ENCODE measurements around the gene AKAP6.
A peak's percentile ranks its signal among the peaks of the same experiment; 100 is the strongest.

AKAP6 gene

GRCh38 chr14:32430326-32430725, 101.2 kb downstream of the AKAP6 start:
- TF ChIP-seq, protein P1, sequence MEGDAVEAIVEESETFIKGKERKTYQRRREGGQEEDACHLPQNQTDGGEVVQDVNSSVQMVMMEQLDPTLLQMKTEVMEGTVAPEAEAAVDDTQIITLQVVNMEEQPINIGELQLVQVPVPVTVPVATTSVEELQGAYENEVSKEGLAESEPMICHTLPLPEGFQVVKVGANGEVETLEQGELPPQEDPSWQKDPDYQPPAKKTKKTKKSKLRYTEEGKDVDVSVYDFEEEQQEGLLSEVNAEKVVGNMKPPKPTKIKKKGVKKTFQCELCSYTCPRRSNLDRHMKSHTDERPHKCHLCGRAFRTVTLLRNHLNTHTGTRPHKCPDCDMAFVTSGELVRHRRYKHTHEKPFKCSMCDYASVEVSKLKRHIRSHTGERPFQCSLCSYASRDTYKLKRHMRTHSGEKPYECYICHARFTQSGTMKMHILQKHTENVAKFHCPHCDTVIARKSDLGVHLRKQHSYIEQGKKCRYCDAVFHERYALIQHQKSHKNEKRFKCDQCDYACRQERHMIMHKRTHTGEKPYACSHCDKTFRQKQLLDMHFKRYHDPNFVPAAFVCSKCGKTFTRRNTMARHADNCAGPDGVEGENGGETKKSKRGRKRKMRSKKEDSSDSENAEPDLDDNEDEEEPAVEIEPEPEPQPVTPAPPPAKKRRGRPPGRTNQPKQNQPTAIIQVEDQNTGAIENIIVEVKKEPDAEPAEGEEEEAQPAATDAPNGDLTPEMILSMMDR (IDR thresholded peaks at IDR 0.05; ENCODE audit: insufficient read depth, low read depth, low read length, missing control alignments), result no peak
- no peak overlapping the region for H3K4me3 ChIP-seq (ENCODE audit: low read depth, low read length)
- peak; percentile 38 for DNase-seq (ENCODE audit: low read depth)

DNA sequence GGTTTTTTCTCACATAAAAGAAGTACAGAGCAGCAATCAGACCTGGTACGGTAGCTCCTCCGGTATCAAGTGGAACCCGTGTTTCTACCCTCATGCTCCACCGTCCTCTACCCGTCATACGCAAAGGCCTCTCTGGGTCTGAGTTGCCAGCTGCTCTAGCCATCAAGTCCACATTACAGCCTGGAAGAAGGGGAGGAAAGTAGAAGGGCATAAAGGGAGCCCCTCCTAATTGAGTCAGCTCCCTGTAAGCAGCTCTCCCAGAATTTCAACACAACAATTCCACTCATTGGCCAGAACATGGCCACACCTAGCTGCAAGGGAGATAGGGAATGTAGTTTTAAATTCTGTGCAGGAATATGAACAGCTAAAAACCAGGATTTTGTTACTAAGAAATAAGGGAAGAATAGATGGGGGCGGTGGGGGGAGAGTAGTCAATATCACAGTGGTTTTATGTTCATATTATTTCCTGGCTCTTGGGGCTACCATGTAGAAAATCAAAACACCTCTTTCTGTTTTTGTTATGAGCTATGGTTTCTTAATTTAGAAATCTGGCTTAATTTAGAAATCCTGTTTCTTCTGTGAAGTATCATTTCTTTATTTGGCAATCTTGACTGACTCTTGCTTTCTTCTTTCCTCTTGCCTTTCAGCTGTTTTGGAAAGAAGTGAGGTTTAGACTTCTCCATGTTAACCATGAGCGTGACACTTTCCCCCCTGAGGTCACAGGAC, 103.9 kb downstream of the AKAP6 start:
- peak overlapping the region; percentile 41 for H3K4me3 ChIP-seq (ENCODE audit: low read depth, low read length)
- DNase-seq (ENCODE audit: low read depth), result peak; percentile 25
- TF ChIP-seq, protein P1 (IDR thresholded peaks at IDR 0.05; ENCODE audit: insufficient read depth, low read depth, low read length, missing control alignments), result no peak

DNA sequence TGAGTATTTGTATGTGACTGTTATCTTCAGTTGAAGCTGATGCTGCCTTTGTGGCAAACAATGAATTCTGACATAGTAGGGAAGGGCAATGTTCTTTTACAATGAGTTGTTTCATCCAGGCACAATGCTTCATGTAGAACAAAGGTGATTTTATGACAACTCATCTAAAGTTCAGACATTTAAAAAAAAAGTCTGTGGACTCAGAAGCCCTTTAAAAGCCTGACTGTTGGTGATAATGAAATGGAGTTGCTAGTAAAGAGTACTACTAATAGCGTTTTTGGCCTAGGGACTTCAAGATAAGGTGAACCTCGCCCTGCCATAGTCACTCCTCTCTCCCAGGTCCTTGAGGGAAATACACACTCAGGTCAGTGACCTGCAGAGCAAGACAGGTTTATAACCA, 105.1 kb downstream of the AKAP6 start:
- no peak for DNase-seq (ENCODE audit: low read depth)
- TF ChIP-seq, protein P1 (IDR thresholded peaks at IDR 0.05; ENCODE audit: insufficient read depth, low read depth, low read length, missing control alignments), result no peak
- H3K4me3 ChIP-seq (ENCODE audit: low read depth, low read length), result peak overlapping the region; percentile 41

DNA sequence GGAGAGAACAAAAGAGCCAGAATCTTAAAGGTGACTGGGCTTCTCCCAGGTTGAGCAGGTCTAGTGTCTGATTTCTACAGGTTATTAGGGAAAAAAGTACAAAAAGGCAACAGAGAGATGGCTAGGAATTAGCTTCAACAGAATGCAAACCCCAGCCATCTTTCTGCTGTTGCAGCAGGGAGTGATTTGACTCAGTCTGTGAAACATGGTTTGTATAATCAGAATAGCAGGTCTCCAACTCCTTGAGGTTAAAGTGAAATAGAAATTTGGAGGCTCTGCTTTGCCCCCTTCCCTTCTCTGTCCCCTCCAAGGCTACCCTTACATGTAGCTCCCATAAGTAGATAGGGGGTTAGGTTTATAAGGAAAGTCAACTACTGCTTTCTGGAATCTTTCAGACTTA, 105.8 kb downstream of the AKAP6 start:
- TF ChIP-seq, protein P1 (IDR thresholded peaks at IDR 0.05; ENCODE audit: insufficient read depth, low read depth, low read length, missing control alignments), result no peak
- DNase-seq (ENCODE audit: low read depth), result peak; percentile 46
- H3K4me3 ChIP-seq (ENCODE audit: low read depth, low read length), result peak overlapping the region; percentile 41

DNA sequence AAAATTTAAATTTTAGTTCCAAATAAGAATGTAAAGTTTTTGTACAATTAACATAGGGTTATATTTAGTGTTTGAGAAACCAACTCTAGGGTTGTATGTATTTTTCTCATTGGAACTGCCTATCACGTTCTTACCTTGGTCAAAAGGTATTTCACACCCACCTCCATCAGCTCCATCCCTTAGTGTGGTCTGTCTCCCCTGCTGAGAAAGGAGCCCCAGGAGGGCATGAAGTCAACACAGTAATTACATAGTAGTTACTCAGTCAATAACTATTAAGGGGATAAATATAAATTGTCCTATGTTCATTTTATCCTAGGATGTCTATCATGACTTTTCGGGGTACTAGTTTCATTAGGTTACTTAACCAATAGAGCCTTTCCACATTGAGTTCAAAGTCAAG, 106.3 kb downstream of the AKAP6 start:
- H3K4me3 ChIP-seq (ENCODE audit: low read depth, low read length), result no peak overlapping the region
- no peak for DNase-seq (ENCODE audit: low read depth)
- TF ChIP-seq, protein P1 (IDR thresholded peaks at IDR 0.05; ENCODE audit: insufficient read depth, low read depth, low read length, missing control alignments), result no peak

DNA sequence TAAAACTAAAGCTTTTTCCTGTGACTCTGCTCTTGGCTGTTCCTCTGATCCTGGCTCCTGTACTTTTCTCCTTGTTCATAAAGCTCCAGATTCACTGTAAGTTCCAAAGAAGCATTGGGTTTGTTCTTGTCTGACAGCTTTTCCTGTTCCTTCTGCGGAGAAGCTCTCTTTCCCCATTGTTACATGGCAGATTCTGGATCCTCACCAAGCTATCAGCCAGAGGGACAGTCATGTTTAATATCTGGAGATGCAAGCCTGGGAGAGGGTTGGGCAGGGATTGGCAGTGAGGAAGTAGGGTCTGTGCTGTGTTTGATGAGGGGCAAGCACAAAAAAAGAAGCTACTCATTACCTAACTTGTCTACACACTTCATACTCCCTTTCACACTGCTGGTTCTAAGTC, 107.9 kb downstream of the AKAP6 start:
- H3K4me3 ChIP-seq (ENCODE audit: low read depth, low read length), result no peak overlapping the region
- no peak for DNase-seq (ENCODE audit: low read depth)
- TF ChIP-seq, protein P1 (IDR thresholded peaks at IDR 0.05; ENCODE audit: insufficient read depth, low read depth, low read length, missing control alignments), result no peak

- TF ChIP-seq, protein P1 (IDR thresholded peaks at IDR 0.05; ENCODE audit: insufficient read depth, low read depth, low read length, missing control alignments), result no peak
- DNase-seq (ENCODE audit: low read depth), result peak; percentile 26
- no peak overlapping the region; the same call in 1 of the 2 replicates for H3K4me3 ChIP-seq (ENCODE audit: low read depth, low read length)
Measured at GRCh38 chr14:32438517-32438916, 109.4 kb downstream of the AKAP6 start.

Measured in GM12865 (cell line).